Astrocyte (in vitro differentiated cells and primary cell): Measurements from ENCODE around the gene OR2W3. TPM values are rescaled to one million over a fixed set of nuclear protein-coding genes. Genes with fewer than 3 reads are reported as not detected.

Experiments used
- DNase-seq: peaks from one replicate; pipeline ENCODE4 v3.0.0-alpha.2; 2010; ENCODE audit warnings: low read depth
- FAIRE-seq: peaks from 2 replicates; lab custom pipeline; 2011; peaks lifted over from hg19 to GRCh38; lab: Jason Lieb, UNC
- H2AFZ ChIP-seq: 2 replicates; pipeline ENCODE4 v1.6.0; 2012; ENCODE audit warnings: low read depth, low read length, inconsistent platforms
- H3K27ac ChIP-seq: 2 replicates; pipeline ENCODE4 v1.5.1; 2011; ENCODE audit warnings: low read depth, low read length, inconsistent platforms
- H3K27me3 ChIP-seq: 2 replicates; pipeline ENCODE4 v1.6.0; 2011; ENCODE audit warnings: low read length, inconsistent platforms; ENCODE audit not compliant: insufficient read depth
- H3K36me3 ChIP-seq: 2 replicates; pipeline ENCODE4 v1.5.1; 2011; ENCODE audit warnings: low read length, inconsistent platforms; ENCODE audit not compliant: insufficient read depth
- H3K4me1 ChIP-seq: 2 replicates; pipeline ENCODE4 v1.5.1; 2011; ENCODE audit warnings: low read length, inconsistent platforms; ENCODE audit not compliant: insufficient read depth
- H3K4me2 ChIP-seq: 2 replicates; pipeline ENCODE4 v1.6.0; 2012; ENCODE audit warnings: low read length, inconsistent platforms
- H3K4me3 ChIP-seq: 2 replicates; pipeline ENCODE4 v1.5.1; 2011; ENCODE audit warnings: low read depth, mild to moderate bottlenecking, low read length, inconsistent platforms; ENCODE audit not compliant: insufficient read depth
- H3K79me2 ChIP-seq: 2 replicates; pipeline ENCODE4 v1.6.0; 2012; ENCODE audit warnings: mild to moderate bottlenecking, low read length, inconsistent platforms; ENCODE audit not compliant: insufficient read depth
- H3K9ac ChIP-seq: 2 replicates; pipeline ENCODE4 v1.6.0; 2012; ENCODE audit warnings: mild to moderate bottlenecking, low read length, inconsistent platforms
- H3K9me3 ChIP-seq: 2 replicates; pipeline ENCODE4 v1.5.1; 2012; ENCODE audit warnings: low read depth, mild to moderate bottlenecking, low read length, inconsistent platforms; ENCODE audit not compliant: insufficient read depth
- H4K20me1 ChIP-seq: 2 replicates; pipeline ENCODE4 v1.6.0; 2012; ENCODE audit warnings: low read length, inconsistent platforms; ENCODE audit not compliant: insufficient read depth
- H3K27ac Mint-ChIP-seq: one replicate; pipeline ENCODE4 v1.8.0; 2021; ENCODE audit warnings: mild to moderate bottlenecking, mixed read lengths; ENCODE audit not compliant: unreplicated experiment
- H3K27me3 Mint-ChIP-seq: one replicate; pipeline ENCODE4 v1.8.0; 2021; ENCODE audit warnings: low read depth, mixed read lengths; ENCODE audit not compliant: unreplicated experiment
- H3K36me3 Mint-ChIP-seq: one replicate; pipeline ENCODE4 v1.8.0; 2021; ENCODE audit warnings: low read depth, mixed read lengths; ENCODE audit not compliant: unreplicated experiment
- H3K4me1 Mint-ChIP-seq: one replicate; pipeline ENCODE4 v1.8.0; 2021; ENCODE audit warnings: low read depth, mixed read lengths; ENCODE audit not compliant: unreplicated experiment
- H3K4me3 Mint-ChIP-seq: one replicate; pipeline ENCODE4 v1.8.0; 2021; ENCODE audit warnings: mild to moderate bottlenecking, moderate library complexity, mixed read lengths; ENCODE audit not compliant: unreplicated experiment
- H3K9me3 Mint-ChIP-seq: one replicate; pipeline ENCODE4 v1.8.0; 2021; ENCODE audit warnings: mild to moderate bottlenecking, mixed read lengths; ENCODE audit not compliant: unreplicated experiment
- EZH2 ChIP-seq: IDR thresholded peaks from 2 replicates; pipeline ENCODE4 v1.6.1; 2012; ENCODE audit warnings: mild to moderate bottlenecking, low read length, inconsistent platforms; ENCODE audit not compliant: insufficient read depth
- total RNA-seq: library from RNA; stranded (reverse); gene quantifications from 2 replicates; pipeline ENCODE4 v1.2.1, GENCODE V29; 2021
- TF ChIP-seq, protein P1 (sequence below): IDR thresholded peaks from 2 replicates; pipeline ENCODE4 v1.5.1; 2011; ENCODE audit warnings: low read depth, mild to moderate bottlenecking, inconsistent platforms, low read length, moderate library complexity; ENCODE audit not compliant: insufficient read depth

OR2W3 gene
- total RNA-seq, 1 donor from 2014 or later = 5.9 TPM

DNA sequence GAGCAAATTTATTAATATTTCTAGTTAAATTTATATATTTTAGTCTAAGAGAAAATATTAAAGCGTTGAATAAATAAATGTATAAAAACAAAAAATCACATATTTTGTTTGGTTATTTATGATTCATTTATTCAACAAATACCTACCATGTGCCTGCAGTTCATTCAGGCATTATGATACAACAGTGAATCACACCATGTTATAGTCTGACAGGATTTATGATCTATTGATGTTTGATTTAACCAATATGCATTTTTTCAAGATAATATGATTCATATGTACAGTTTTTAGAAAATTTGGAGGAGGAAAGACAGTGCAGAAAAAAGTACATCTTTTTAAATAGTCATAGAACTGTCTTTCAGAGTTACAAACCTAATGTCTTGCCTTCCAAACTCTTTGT lies 45.8 kb upstream of the OR2W3 start:
- H3K4me1 Mint-ChIP-seq = no peaks in the 10 kb centered on the region
- Histone ChIP-seq H3K9ac (no peak overlapping the region), H3K4me2 (no peak overlapping the region), H3K79me2 (no peaks in the 10 kb centered on the region), H3K9me3 (no peaks in the 10 kb centered on the region), H2AFZ (no peak overlapping the region), H3K36me3 (no peaks in the 10 kb centered on the region), H3K27me3 (no peaks in the 10 kb centered on the region), H3K4me1 (no peaks in the 10 kb centered on the region), H4K20me1 (no peaks in the 10 kb centered on the region), H3K4me3 (no peak overlapping the region), H3K27ac (no peak overlapping the region)
- TF ChIP-seq, protein P1, sequence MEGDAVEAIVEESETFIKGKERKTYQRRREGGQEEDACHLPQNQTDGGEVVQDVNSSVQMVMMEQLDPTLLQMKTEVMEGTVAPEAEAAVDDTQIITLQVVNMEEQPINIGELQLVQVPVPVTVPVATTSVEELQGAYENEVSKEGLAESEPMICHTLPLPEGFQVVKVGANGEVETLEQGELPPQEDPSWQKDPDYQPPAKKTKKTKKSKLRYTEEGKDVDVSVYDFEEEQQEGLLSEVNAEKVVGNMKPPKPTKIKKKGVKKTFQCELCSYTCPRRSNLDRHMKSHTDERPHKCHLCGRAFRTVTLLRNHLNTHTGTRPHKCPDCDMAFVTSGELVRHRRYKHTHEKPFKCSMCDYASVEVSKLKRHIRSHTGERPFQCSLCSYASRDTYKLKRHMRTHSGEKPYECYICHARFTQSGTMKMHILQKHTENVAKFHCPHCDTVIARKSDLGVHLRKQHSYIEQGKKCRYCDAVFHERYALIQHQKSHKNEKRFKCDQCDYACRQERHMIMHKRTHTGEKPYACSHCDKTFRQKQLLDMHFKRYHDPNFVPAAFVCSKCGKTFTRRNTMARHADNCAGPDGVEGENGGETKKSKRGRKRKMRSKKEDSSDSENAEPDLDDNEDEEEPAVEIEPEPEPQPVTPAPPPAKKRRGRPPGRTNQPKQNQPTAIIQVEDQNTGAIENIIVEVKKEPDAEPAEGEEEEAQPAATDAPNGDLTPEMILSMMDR = no peak
- no peak for TF ChIP-seq EZH2
- H3K36me3 Mint-ChIP-seq = no peaks in the 10 kb centered on the region
- no peaks in the 10 kb centered on the region for H3K9me3 Mint-ChIP-seq
- H3K27me3 Mint-ChIP-seq = no peaks in the 10 kb centered on the region
- no peak for DNase-seq
- FAIRE-seq = no peak
- no peak overlapping the region for H3K27ac Mint-ChIP-seq
- H3K4me3 Mint-ChIP-seq = no peak overlapping the region

DNA sequence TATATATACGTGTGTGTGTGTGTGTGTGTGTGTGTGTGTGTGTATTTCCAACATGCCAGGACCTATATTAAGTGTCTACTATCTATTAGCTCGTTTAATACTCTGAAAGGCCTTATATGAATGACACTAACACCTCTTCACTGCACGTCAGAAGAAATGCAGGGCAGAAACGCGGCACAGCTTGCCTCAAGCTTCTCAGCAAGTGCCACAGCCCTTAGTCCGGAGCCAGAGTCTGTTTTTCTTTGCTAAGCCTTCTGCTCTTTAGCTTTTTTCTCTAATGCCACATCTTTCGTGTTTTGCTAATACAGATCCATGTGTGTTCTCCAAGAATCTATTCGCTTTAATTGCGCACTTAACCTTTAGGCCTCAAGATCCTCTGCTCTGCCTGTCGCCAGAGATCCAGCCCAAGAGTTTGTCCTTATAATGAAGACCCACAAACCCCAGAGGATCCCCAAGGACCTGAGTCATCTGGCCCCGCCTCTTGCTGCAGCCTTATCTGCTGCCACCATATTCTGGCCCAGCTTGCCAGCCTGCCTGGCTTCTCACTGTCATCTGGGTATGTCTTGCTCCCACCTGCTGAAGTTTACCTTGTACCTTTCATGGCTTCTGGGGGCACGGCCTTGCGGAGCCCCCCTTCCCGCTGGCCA lies 40.4 kb upstream of the OR2W3 start:
- Mint-ChIP-seq H3K27ac (no peak overlapping the region), H3K9me3 (peaks cover 5% of the 10 kb centered on the region), H3K4me1 (no peaks in the 10 kb centered on the region), H3K4me3 (no peak overlapping the region), H3K27me3 (no peaks in the 10 kb centered on the region), H3K36me3 (no peaks in the 10 kb centered on the region)
- no peaks in the 10 kb centered on the region for H3K4me1 ChIP-seq
- H3K4me3 ChIP-seq = no peak overlapping the region
- DNase-seq = no peak
- TF ChIP-seq, protein P1 = no peak
- TF ChIP-seq EZH2 = no peak
- H3K9me3 ChIP-seq = no peaks in the 10 kb centered on the region
- FAIRE-seq = no peak
- H3K36me3 ChIP-seq = no peaks in the 10 kb centered on the region
- H3K9ac ChIP-seq = no peak overlapping the region
- H3K4me2 ChIP-seq = no peak overlapping the region
- H4K20me1 ChIP-seq = no peaks in the 10 kb centered on the region
- H2AFZ ChIP-seq = no peak overlapping the region
- H3K27me3 ChIP-seq = no peaks in the 10 kb centered on the region
- no peaks in the 10 kb centered on the region for H3K79me2 ChIP-seq
- no peak overlapping the region for H3K27ac ChIP-seq

DNA sequence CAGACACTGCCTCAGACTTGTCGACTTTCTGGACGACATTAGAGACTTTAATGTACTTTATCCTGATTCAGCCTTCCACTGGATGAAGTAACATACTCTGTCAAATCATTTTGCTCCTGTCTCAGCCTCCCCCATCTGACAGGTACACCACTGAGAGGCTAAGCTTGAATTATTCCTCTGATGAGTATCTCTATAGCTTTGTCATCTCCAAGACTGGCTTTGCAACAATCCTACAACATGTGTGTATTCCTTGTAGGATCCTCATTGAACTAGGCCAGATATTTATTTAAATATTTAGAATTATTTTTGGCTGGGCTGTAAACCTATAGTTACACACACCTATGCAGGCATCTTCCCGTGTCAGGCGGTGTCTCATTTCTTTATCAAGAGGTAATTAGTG lies 39.5 kb upstream of the OR2W3 start:
- H3K27me3 Mint-ChIP-seq = no peaks in the 10 kb centered on the region
- FAIRE-seq = no peak
- H3K36me3 ChIP-seq = no peaks in the 10 kb centered on the region
- no peak overlapping the region for H3K27ac ChIP-seq
- H4K20me1 ChIP-seq = no peaks in the 10 kb centered on the region
- no peak for DNase-seq
- TF ChIP-seq, protein P1 = no peak
- TF ChIP-seq EZH2 = no peak
- H3K4me2 ChIP-seq = no peak overlapping the region
- H3K9ac ChIP-seq = no peak overlapping the region
- H3K4me3 Mint-ChIP-seq = peak overlapping the region; percentile 75
- H3K79me2 ChIP-seq = no peaks in the 10 kb centered on the region
- H3K4me3 ChIP-seq = no peak overlapping the region
- H3K9me3 ChIP-seq = no peaks in the 10 kb centered on the region
- H3K4me1 ChIP-seq = no peaks in the 10 kb centered on the region
- H3K4me1 Mint-ChIP-seq = no peaks in the 10 kb centered on the region
- H2AFZ ChIP-seq = no peak overlapping the region
- H3K27me3 ChIP-seq = no peaks in the 10 kb centered on the region
- H3K27ac Mint-ChIP-seq = no peak overlapping the region
- no peaks in the 10 kb centered on the region for H3K36me3 Mint-ChIP-seq
- peaks cover 5% of the 10 kb centered on the region for H3K9me3 Mint-ChIP-seq
